PFSK-1 (cell line): ENCODE results near the gene NUP133.

Experiments
- FOXP2 ChIP-seq: optimal IDR thresholded peaks from 2 replicates; pipeline ENCODE3; 2011; ENCODE audit warnings: borderline replicate concordance, control low read depth, inconsistent platforms; ENCODE audit not compliant: insufficient read depth; ENCODE audit errors: extremely low read length, extremely low read depth
- POLR2AphosphoS5 ChIP-seq: IDR thresholded peaks from 2 replicates; pipeline ENCODE4 v1.6.1; 2012; ENCODE audit warnings: low read depth, mild to moderate bottlenecking, control low read depth, low read length, moderate library complexity
- REST ChIP-seq, 2 experiments: IDR thresholded peaks; 2 replicates each; pipeline versions ENCODE4 v1.6.1 to v1.8.0; 2011 to 2012; ENCODE audit warnings: low read depth in 2 of 2, low read length in 2 of 2, control low read depth in 1 of 2, inconsistent platforms in 1 of 2, mild to moderate bottlenecking in 1 of 2, moderate library complexity in 1 of 2; ENCODE audit not compliant: insufficient read depth in 1 of 2
- SIN3A ChIP-seq: IDR thresholded peaks from 2 replicates; pipeline ENCODE4 v1.6.1; 2012; ENCODE audit warnings: mild to moderate bottlenecking, low read length, moderate library complexity, borderline replicate concordance; ENCODE audit not compliant: insufficient read depth
- TAF1 ChIP-seq: IDR thresholded peaks from 2 replicates; pipeline ENCODE4 v1.6.1; 2012; ENCODE audit warnings: low read length, control low read depth, borderline replicate concordance; ENCODE audit not compliant: insufficient read depth

Gene NUP133

DNA sequence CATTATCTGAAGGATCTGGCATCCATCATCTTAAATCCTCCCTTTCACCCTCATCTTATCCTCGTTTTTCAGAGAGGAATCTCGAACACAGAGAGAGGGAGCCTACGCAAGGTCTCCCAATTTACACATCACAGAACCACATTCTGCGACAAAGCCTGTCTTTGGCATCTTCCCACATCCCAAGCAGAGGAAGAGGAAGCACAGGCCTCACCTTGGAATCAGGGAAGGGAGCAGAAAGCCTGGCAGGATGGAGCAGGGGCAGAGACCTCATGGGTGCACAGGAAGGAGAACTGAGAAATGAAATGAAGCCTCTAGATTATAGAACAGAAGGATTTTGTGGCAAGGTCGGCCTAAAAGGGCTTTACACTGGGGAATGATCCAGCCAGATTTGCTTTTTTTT is 44.6 kb upstream of the NUP133 start:
- TF ChIP-seq TAF1, result no peak
- no peak for TF ChIP-seq REST (IDR thresholded peaks at IDR 0.05; ENCODE audit: insufficient read depth in 1 of 2, low read depth in 2 of 2, low read length in 2 of 2)
- TF ChIP-seq FOXP2, result no peak
- no peak for TF ChIP-seq SIN3A
- TF ChIP-seq POLR2AphosphoS5, result no peak

GRCh38 chr1:229550812-229551567 is 42.8 kb upstream of the NUP133 start:
- TF ChIP-seq FOXP2, result no peak
- TF ChIP-seq POLR2AphosphoS5, result no peak
- no peak for TF ChIP-seq TAF1
- TF ChIP-seq REST (IDR thresholded peaks at IDR 0.05; ENCODE audit: insufficient read depth in 1 of 2, low read depth in 2 of 2, low read length in 2 of 2), result no peak
- no peak for TF ChIP-seq SIN3A

GRCh38 chr1:229547542-229547941 is 39.4 kb upstream of the NUP133 start:
- no peak for TF ChIP-seq POLR2AphosphoS5
- TF ChIP-seq TAF1, result no peak
- no peak for TF ChIP-seq REST (IDR thresholded peaks at IDR 0.05; ENCODE audit: insufficient read depth in 1 of 2, low read depth in 2 of 2, low read length in 2 of 2)

GRCh38 chr1:229544587-229544986 is 36.4 kb upstream of the NUP133 start:
- no peak for TF ChIP-seq FOXP2
- no peak for TF ChIP-seq SIN3A
- TF ChIP-seq POLR2AphosphoS5, result no peak
- no peak for TF ChIP-seq TAF1
- TF ChIP-seq REST (IDR thresholded peaks at IDR 0.05; ENCODE audit: insufficient read depth in 1 of 2, low read depth in 2 of 2, low read length in 2 of 2), result no peak
